Measurements from ENCODE around the gene DCLRE1C.

Gene DCLRE1C

DNA sequence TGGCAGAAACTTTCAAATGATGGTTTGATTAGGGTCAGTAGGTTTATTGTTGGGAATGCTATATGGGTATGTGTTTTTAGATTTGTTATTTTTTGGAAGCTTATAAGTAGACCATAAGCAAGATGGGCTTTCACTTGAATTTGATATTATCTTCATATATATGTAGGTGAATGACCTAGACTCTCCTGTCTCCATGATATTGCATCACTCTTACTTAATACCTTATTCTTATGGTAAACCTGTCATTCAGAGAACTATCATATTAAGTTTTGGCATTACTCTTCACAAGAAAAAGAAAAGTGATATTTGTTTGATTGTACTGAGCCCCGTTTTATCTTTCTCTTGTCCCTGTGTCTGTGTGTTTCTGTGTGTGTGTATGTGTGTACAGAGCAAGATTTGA lies 98.4 kb downstream of the DCLRE1C start:
- no peak overlapping the region for H3K27ac ChIP-seq (replicated peaks)
- no peaks in the 10 kb centered on the region for H3K27me3 ChIP-seq (ENCODE audit: insufficient read depth, poor library complexity, severe bottlenecking)
- H3K4me3 ChIP-seq (replicated peaks; ENCODE audit: insufficient read depth, low read length), result no peak overlapping the region
- no peak for TF ChIP-seq GABPA (IDR thresholded peaks at IDR 0.05; ENCODE audit: low read depth)
- no peak for TF ChIP-seq SPI1 (IDR thresholded peaks at IDR 0.05; ENCODE audit: borderline replicate concordance, low read depth)
- TF ChIP-seq, protein P1, sequence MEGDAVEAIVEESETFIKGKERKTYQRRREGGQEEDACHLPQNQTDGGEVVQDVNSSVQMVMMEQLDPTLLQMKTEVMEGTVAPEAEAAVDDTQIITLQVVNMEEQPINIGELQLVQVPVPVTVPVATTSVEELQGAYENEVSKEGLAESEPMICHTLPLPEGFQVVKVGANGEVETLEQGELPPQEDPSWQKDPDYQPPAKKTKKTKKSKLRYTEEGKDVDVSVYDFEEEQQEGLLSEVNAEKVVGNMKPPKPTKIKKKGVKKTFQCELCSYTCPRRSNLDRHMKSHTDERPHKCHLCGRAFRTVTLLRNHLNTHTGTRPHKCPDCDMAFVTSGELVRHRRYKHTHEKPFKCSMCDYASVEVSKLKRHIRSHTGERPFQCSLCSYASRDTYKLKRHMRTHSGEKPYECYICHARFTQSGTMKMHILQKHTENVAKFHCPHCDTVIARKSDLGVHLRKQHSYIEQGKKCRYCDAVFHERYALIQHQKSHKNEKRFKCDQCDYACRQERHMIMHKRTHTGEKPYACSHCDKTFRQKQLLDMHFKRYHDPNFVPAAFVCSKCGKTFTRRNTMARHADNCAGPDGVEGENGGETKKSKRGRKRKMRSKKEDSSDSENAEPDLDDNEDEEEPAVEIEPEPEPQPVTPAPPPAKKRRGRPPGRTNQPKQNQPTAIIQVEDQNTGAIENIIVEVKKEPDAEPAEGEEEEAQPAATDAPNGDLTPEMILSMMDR (IDR thresholded peaks at IDR 0.05; ENCODE audit: insufficient read depth, low read length), result no peak
- TF ChIP-seq, protein P2, sequence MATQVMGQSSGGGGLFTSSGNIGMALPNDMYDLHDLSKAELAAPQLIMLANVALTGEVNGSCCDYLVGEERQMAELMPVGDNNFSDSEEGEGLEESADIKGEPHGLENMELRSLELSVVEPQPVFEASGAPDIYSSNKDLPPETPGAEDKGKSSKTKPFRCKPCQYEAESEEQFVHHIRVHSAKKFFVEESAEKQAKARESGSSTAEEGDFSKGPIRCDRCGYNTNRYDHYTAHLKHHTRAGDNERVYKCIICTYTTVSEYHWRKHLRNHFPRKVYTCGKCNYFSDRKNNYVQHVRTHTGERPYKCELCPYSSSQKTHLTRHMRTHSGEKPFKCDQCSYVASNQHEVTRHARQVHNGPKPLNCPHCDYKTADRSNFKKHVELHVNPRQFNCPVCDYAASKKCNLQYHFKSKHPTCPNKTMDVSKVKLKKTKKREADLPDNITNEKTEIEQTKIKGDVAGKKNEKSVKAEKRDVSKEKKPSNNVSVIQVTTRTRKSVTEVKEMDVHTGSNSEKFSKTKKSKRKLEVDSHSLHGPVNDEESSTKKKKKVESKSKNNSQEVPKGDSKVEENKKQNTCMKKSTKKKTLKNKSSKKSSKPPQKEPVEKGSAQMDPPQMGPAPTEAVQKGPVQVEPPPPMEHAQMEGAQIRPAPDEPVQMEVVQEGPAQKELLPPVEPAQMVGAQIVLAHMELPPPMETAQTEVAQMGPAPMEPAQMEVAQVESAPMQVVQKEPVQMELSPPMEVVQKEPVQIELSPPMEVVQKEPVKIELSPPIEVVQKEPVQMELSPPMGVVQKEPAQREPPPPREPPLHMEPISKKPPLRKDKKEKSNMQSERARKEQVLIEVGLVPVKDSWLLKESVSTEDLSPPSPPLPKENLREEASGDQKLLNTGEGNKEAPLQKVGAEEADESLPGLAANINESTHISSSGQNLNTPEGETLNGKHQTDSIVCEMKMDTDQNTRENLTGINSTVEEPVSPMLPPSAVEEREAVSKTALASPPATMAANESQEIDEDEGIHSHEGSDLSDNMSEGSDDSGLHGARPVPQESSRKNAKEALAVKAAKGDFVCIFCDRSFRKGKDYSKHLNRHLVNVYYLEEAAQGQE (IDR thresholded peaks at IDR 0.05; ENCODE audit: insufficient replicate concordance, low read depth), result no peak
- TF ChIP-seq POLR2AphosphoS5 (IDR thresholded peaks at IDR 0.05; ENCODE audit: low read depth), result no peak
- no peak for DNase-seq (ENCODE audit: low read depth in 1 of 2, low spot score in 1 of 2)

DNA sequence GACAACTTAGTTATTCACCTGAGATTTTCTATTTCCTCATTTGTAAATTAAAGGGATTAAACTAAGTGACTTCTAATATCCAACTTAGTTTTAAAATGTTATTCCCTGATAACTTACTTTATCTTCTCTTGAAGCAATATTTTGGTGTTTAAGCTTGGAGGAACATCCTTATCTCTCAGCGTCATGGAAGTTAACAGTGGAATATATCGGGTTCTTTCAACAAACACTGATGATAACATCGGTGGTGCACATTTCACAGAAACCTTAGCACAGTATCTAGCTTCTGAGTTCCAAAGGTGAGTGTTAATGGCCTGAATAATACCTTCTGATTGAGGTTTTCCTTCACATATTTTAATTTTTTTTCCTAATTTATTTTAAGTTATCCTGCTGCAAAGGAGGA lies 101.7 kb downstream of the DCLRE1C start:
- Histone ChIP-seq H3K4me3 (replicated peaks; ENCODE audit: insufficient read depth, low read length) (no peak overlapping the region), H3K27me3 (ENCODE audit: insufficient read depth, poor library complexity, severe bottlenecking) (no peaks in the 10 kb centered on the region), H3K27ac (replicated peaks) (no peak overlapping the region)
- TF ChIP-seq GABPA (IDR thresholded peaks at IDR 0.05; ENCODE audit: low read depth) (no peak), POLR2AphosphoS5 (IDR thresholded peaks at IDR 0.05; ENCODE audit: low read depth) (no peak), SPI1 (IDR thresholded peaks at IDR 0.05; ENCODE audit: borderline replicate concordance, low read depth) (no peak)
- TF ChIP-seq, protein P1 (IDR thresholded peaks at IDR 0.05; ENCODE audit: insufficient read depth, low read length), result no peak
- TF ChIP-seq, protein P2 (IDR thresholded peaks at IDR 0.05; ENCODE audit: insufficient replicate concordance, low read depth), result no peak
- no peak for DNase-seq (ENCODE audit: low read depth in 1 of 2, low spot score in 1 of 2)

Measured in HL-60 (cell line).